Activated CD8-positive, alpha-beta memory T cell treated with anti-CD3 and anti-CD28 coated beads for 48 hours (primary cell): Measurements from ENCODE around the gene RALGPS1.

Experiments
- DNase-seq, 3 experiments: peaks; one replicate each; pipeline ENCODE4 v3.0.0-alpha.2; 2020; ENCODE audit warnings: low read depth in 2 of 3, low spot score in 2 of 3

The RALGPS1 gene

GRCh38 chr9:127020802-127021078 is 106.2 kb downstream of the RALGPS1 start:
- no peak for DNase-seq

- DNase-seq: no peak
Observed at GRCh38 chr9:127021664-127022363, 107.2 kb downstream of the RALGPS1 start.

- DNase-seq: no peak
Observed at GRCh38 chr9:127022913-127023660, 108.5 kb downstream of the RALGPS1 start.

- DNase-seq: no peak
Observed at GRCh38 chr9:127025042-127025441, 110.5 kb downstream of the RALGPS1 start.

- no peak for DNase-seq
Observed at GRCh38 chr9:127027694-127028093, 113.1 kb downstream of the RALGPS1 start.

- DNase-seq: no peak
Observed at GRCh38 chr9:127029548-127029947, 115.0 kb downstream of the RALGPS1 start.

- no peak for DNase-seq
Observed at GRCh38 chr9:127030814-127031740, 116.5 kb downstream of the RALGPS1 start.

GRCh38 chr9:127032256-127032655 is 117.7 kb downstream of the RALGPS1 start:
- no peak for DNase-seq

- DNase-seq: no peak
Observed at GRCh38 chr9:127033061-127033460, 118.5 kb downstream of the RALGPS1 start.

GRCh38 chr9:127033789-127034188 is 119.2 kb downstream of the RALGPS1 start:
- DNase-seq: no peak

GRCh38 chr9:127034691-127035090 is 120.1 kb downstream of the RALGPS1 start:
- no peak for DNase-seq

GRCh38 chr9:127035423-127035822 is 120.8 kb downstream of the RALGPS1 start:
- no peak for DNase-seq

GRCh38 chr9:127035948-127036347 is 121.4 kb downstream of the RALGPS1 start:
- no peak for DNase-seq

GRCh38 chr9:127036437-127036836 is 121.9 kb downstream of the RALGPS1 start:
- no peak for DNase-seq

GRCh38 chr9:127038531-127038930 is 123.9 kb downstream of the RALGPS1 start:
- DNase-seq: no peak

GRCh38 chr9:127039492-127039891 is 124.9 kb downstream of the RALGPS1 start:
- no peak for DNase-seq

GRCh38 chr9:127045148-127045547 is 130.6 kb downstream of the RALGPS1 start:
- DNase-seq: no peak

- DNase-seq: no peak
Observed at GRCh38 chr9:127047971-127048370, 133.4 kb downstream of the RALGPS1 start.

GRCh38 chr9:127049044-127049443 is 134.5 kb downstream of the RALGPS1 start:
- DNase-seq: no peak

GRCh38 chr9:127049581-127049980 is 135.0 kb downstream of the RALGPS1 start:
- DNase-seq: no peak

- DNase-seq: no peak
Observed at GRCh38 chr9:127050152-127050551, 135.6 kb downstream of the RALGPS1 start.

- no peak for DNase-seq
Observed at GRCh38 chr9:127050591-127051001, 136.0 kb downstream of the RALGPS1 start.
